ENCODE results near the gene INPP5D. TPM values are rescaled to one million over a fixed set of nuclear protein-coding genes. Genes with fewer than 3 reads are reported as not detected.

Gene INPP5D
- polyA plus RNA-seq, 1 donor (not counting 4 experiments of a cell fraction or from before 2014, with no cell fraction given): 7.5 TPM

DNA sequence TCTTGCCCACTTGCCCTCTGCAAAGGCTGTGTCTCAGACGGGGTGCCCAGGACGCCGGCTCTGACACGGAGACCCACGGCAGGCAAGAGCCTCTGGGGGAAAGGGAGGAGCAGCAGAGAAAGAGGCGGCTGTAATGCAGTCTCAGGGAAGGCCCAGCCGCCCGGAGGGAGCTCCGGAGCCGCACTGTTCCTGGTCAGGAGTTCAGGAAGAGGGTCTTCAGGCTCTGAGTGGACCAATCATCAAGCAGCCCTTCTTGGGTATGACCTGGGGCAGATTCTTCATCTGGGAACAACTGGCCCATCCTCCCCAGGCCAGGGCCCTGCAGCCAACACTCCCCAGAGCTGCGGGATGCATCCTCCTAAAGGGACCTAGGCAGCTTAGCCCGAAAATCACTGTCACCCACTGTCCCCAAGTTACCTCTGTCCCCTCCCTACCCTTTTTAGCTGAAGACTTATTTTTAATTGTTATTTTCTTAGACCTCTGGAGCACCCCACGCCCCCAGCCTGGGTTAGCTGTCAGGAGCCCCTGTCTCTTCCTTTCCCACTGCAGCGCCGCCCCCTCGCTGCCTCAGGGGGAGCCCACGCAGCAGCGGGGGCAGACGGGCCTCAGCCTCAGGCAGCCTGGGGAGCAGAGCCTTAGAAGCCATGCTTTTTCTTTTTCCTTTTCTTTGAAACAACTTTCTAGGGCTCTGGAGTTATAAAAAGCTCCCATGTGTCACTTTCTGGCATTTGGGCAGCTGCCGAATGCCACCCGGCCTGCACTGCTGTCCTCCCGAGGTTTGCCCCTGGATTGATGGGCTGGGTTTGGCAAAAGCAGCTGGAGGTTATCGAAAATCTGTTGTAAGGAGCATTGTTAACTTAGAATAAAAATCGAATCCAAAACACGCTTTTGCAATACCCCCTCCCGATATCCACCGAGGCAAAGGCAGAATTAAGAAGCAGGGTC, 28.3 kb upstream of the INPP5D start:
- Histone ChIP-seq H3K27me3 (ENCODE audit: control insufficient read depth, extremely low read depth, insufficient read depth, low read length) (no peaks in the 10 kb centered on the region), H2AFZ (ENCODE audit: control insufficient read depth, low read length) (no peak overlapping the region), H3K27ac (ENCODE audit: control insufficient read depth, insufficient read depth, low read length) (no peak overlapping the region), H3K9me3 (ENCODE audit: control insufficient read depth, low read depth, low read length) (peaks cover 3% of the 10 kb centered on the region), H3K4me3 (ENCODE audit: control insufficient read depth in 2 of 3, extremely low read depth in 1 of 3, insufficient read depth in 2 of 3, low read depth in 1 of 3, low read length in 3 of 3) (no peak overlapping the region), H3K9ac (ENCODE audit: control insufficient read depth, extremely low read depth, insufficient read depth, low read length) (no peak overlapping the region), H4K20me1 (ENCODE audit: control insufficient read depth, extremely low read depth, insufficient read depth, low read length) (no peaks in the 10 kb centered on the region), H3K79me2 (ENCODE audit: control insufficient read depth, insufficient read depth, low read length) (no peaks in the 10 kb centered on the region), H3K4me1 (ENCODE audit: control insufficient read depth, extremely low read depth, insufficient read depth, low read length) (peaks cover 17% of the 10 kb centered on the region), H3K9me1 (ENCODE audit: control insufficient read depth, extremely low read depth, insufficient read depth, low read length) (no peaks in the 10 kb centered on the region), H3K36me3 (ENCODE audit: control insufficient read depth in 2 of 2, extremely low read depth in 1 of 2, insufficient read depth in 2 of 2, low read length in 2 of 2) (no peaks in the 10 kb centered on the region), H3K4me2 (ENCODE audit: control insufficient read depth, extremely low read depth, insufficient read depth, low read depth, low read length) (no peak overlapping the region)
- FAIRE-seq: no peak
- TF ChIP-seq, protein P1, sequence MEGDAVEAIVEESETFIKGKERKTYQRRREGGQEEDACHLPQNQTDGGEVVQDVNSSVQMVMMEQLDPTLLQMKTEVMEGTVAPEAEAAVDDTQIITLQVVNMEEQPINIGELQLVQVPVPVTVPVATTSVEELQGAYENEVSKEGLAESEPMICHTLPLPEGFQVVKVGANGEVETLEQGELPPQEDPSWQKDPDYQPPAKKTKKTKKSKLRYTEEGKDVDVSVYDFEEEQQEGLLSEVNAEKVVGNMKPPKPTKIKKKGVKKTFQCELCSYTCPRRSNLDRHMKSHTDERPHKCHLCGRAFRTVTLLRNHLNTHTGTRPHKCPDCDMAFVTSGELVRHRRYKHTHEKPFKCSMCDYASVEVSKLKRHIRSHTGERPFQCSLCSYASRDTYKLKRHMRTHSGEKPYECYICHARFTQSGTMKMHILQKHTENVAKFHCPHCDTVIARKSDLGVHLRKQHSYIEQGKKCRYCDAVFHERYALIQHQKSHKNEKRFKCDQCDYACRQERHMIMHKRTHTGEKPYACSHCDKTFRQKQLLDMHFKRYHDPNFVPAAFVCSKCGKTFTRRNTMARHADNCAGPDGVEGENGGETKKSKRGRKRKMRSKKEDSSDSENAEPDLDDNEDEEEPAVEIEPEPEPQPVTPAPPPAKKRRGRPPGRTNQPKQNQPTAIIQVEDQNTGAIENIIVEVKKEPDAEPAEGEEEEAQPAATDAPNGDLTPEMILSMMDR (optimal IDR thresholded peaks at IDR 0.05 in 1 of 3, IDR thresholded peaks at IDR 0.05 in 1 of 3, conservative IDR thresholded peaks at IDR 0.05 in 1 of 3; ENCODE audit: extremely low read depth in 1 of 3, insufficient read depth in 2 of 3, low read length in 3 of 3): no peak
- no peak for TF ChIP-seq EZH2 (IDR thresholded peaks at IDR 0.05; ENCODE audit: low read length)
- DNase-seq (ENCODE audit: low read depth, low spot score): no peak
- dilution Hi-C loops (cut with MboI; ENCODE audit: extremely low pct_ligation_motif_present, low sequenced_read_pairs): no loop called here

DNA sequence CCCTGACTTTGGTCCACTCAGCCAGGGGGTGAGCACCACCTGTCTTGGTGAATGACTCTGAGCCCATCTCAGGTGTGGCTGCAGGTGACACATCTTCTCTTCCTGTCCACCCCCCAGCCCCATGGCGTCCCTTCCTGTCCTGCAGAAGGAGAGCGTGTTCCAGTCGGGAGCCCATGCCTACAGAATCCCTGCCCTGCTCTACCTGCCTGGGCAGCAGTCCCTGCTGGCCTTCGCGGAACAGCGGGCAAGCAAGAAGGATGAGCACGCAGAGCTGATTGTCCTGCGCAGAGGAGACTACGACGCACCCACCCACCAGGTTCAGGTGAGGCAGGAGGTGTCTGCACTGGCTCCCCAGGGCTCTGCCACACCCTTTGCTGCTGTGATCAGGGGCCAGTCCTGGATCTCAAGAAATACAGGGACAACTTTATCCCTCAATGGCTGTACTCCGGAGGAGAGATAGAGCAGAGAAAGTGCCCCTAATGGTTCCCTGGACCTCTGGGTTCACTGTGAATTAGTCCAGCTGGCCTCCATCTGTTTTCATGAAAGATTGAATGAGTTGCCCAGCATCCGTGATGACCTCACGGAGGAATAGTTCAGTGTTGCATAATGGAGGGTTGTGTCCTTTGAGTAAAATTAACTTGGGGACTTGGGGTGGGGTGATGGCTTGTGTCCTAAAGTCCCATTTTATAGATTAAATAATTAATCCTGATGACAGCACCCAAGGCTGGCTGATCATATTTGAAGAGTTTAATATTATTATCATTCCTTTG, 27.4 kb upstream of the INPP5D start, which contains the start of gene NEU2:
Gene NEU2, plus strand, starts transcription at position 122 of the 770 bp plus-strand sequence. Its CDS starts 0 bp downstream, at position 122.
- FAIRE-seq: no peak
- no peaks in the 10 kb centered on the region for H3K27me3 ChIP-seq (ENCODE audit: control insufficient read depth, extremely low read depth, insufficient read depth, low read length)
- H3K79me2 ChIP-seq (ENCODE audit: control insufficient read depth, insufficient read depth, low read length): no peaks in the 10 kb centered on the region
- DNase-seq (ENCODE audit: low read depth, low spot score): no peak
- no peak within 1 kb of the TSS for H3K9ac ChIP-seq (ENCODE audit: control insufficient read depth, extremely low read depth, insufficient read depth, low read length)
- H3K4me1 ChIP-seq (ENCODE audit: control insufficient read depth, extremely low read depth, insufficient read depth, low read length): peaks cover 15% of the 10 kb centered on the region
- H3K9me3 ChIP-seq (ENCODE audit: control insufficient read depth, low read depth, low read length): peaks cover 3% of the 10 kb centered on the region
- no peaks in the 10 kb centered on the region for H4K20me1 ChIP-seq (ENCODE audit: control insufficient read depth, extremely low read depth, insufficient read depth, low read length)
- no peak within 1 kb of the TSS for H2AFZ ChIP-seq (ENCODE audit: control insufficient read depth, low read length)
- H3K36me3 ChIP-seq (ENCODE audit: control insufficient read depth in 2 of 2, extremely low read depth in 1 of 2, insufficient read depth in 2 of 2, low read length in 2 of 2): no peaks in the 10 kb centered on the region
- TF ChIP-seq, protein P1 (optimal IDR thresholded peaks at IDR 0.05 in 1 of 3, IDR thresholded peaks at IDR 0.05 in 1 of 3, conservative IDR thresholded peaks at IDR 0.05 in 1 of 3; ENCODE audit: extremely low read depth in 1 of 3, insufficient read depth in 2 of 3, low read length in 3 of 3): no peak
- TF ChIP-seq EZH2 (IDR thresholded peaks at IDR 0.05; ENCODE audit: low read length): no peak
- no peak within 1 kb of the TSS for H3K27ac ChIP-seq (ENCODE audit: control insufficient read depth, insufficient read depth, low read length)
- H3K4me3 ChIP-seq (ENCODE audit: control insufficient read depth in 2 of 3, extremely low read depth in 1 of 3, insufficient read depth in 2 of 3, low read depth in 1 of 3, low read length in 3 of 3): no peak within 1 kb of the TSS
- dilution Hi-C loops (cut with MboI; ENCODE audit: extremely low pct_ligation_motif_present, low sequenced_read_pairs): no loop called here
- H3K4me2 ChIP-seq (ENCODE audit: control insufficient read depth, extremely low read depth, insufficient read depth, low read depth, low read length): peak within 1 kb of the TSS; percentile 28
- no peaks in the 10 kb centered on the region for H3K9me1 ChIP-seq (ENCODE audit: control insufficient read depth, extremely low read depth, insufficient read depth, low read length)
